Right forelimb (tissue), 1 donor: ENCODE results near the gene KRT15.

ENCODE experiments used
- DNase-seq: peaks from one replicate; pipeline ENCODE4 v3.0.0-alpha.2; 2018

The KRT15 gene

GRCh38 chr17:41523787-41524186 is 5.1 kb upstream of the KRT15 start:
- no peak for DNase-seq

- DNase-seq: no peak
Observed at GRCh38 chr17:41523225-41523593, 4.5 kb upstream of the KRT15 start.

- DNase-seq: no peak
Observed at GRCh38 chr17:41522301-41523224, 3.9 kb upstream of the KRT15 start.

GRCh38 chr17:41521574-41522261 is 3.0 kb upstream of the KRT15 start:
- DNase-seq: no peak

- DNase-seq: no peak
Observed at GRCh38 chr17:41520821-41521521, 2.3 kb upstream of the KRT15 start.

- no peak for DNase-seq
Observed at GRCh38 chr17:41519501-41520224, 973 bp upstream of the KRT15 start.

GRCh38 chr17:41518031-41518430 is 659 bp downstream of the KRT15 start:
- DNase-seq: no peak

GRCh38 chr17:41516830-41517283 is 1.8 kb downstream of the KRT15 start:
- DNase-seq: no peak

GRCh38 chr17:41516147-41516829 is 2.4 kb downstream of the KRT15 start:
- no peak for DNase-seq

- DNase-seq: no peak
Observed at GRCh38 chr17:41513168-41513547, 5.5 kb downstream of the KRT15 start.

GRCh38 chr17:41512546-41513167 is 6.0 kb downstream of the KRT15 start:
- no peak for DNase-seq

GRCh38 chr17:41511716-41512115 is 7.0 kb downstream of the KRT15 start:
- no peak for DNase-seq

GRCh38 chr17:41511116-41511515 is 7.6 kb downstream of the KRT15 start:
- DNase-seq: no peak

- DNase-seq: no peak
Observed at GRCh38 chr17:41510251-41511065, 8.2 kb downstream of the KRT15 start.

GRCh38 chr17:41507315-41507880 is 11.3 kb downstream of the KRT15 start:
- DNase-seq: no peak

GRCh38 chr17:41505809-41506767 is 12.6 kb downstream of the KRT15 start:
- no peak for DNase-seq

GRCh38 chr17:41505007-41505808 is 13.5 kb downstream of the KRT15 start, which contains the start of gene KRT13:
KRT13 (minus strand) TSS chr17:41505612; CDS start chr17:41505550, 62 bp downstream.
- DNase-seq: no peak
